Suppressor macrophage treated with lipopolysaccharide for 4 hours (primary cell): ENCODE data around the gene HBS1L.

ENCODE experiments used
- DNase-seq: peaks from one replicate; pipeline ENCODE4 v3.0.0-alpha.2; 2020

Gene HBS1L

DNA sequence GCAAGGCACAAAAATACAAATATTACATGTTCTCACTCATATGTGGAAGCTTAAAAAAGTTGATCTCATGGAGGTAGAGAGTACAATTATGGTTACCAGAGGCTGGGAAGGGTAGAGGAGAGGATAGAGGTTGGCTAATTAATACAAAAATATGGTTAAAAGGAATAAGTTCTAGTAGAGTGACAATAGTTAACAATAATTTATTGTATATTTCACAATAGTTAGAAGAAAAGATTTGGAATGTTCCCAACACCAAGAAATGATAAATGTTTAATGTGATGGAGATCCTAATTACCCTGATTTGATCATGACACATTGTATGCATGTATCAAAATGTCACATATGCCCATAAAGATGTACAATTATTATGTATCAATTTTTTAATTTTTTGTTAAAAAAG is 106.5 kb downstream of the HBS1L start:
- no peak for DNase-seq

DNA sequence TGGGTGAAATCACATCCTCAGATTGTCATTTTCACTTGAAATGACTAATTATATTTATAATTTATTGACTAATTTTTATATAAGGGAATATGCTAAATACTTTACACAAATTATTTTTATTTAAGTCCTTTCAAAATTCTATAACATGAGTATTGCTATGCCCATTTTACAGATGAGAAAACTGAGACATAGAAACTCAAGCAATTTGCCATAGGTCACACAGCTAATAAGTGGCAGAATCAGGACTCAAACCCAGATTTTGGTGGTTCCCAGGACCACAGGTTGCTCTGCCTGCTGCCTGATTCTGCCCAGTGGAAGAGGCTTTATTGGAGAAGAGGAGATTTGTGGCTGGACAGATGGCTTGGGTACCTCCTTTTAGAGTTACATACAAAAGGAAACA is 109.6 kb downstream of the HBS1L start:
- no peak for DNase-seq

DNA sequence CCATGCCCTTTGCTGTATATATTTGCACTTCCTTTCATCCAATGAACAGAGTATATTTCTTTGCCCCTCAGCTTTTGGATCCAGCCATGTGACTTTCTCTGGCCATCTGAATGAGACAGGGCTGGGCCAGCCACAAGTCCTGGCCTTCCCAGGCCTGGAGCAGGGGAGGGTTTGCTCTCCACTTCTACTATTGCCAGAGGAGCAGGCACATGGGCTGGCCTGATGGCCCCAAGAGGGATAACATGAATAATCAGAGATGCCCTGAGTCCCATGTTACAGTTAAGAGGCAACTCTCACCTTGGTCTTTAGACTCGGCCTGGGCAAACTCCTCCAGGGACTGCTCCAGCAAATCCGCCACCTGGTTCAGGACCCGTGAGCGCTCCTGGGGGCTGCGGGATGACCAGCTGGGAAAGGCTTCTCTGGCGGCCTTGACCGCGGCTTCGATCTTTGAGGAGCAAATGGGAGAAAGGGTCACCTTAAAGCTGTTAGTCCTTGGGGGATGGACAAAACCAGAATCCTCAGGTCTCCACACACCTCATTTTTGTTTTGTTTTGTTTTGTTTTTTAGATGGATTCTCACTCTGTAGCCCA is 111.0 kb downstream of the HBS1L start:
- no peak for DNase-seq

DNA sequence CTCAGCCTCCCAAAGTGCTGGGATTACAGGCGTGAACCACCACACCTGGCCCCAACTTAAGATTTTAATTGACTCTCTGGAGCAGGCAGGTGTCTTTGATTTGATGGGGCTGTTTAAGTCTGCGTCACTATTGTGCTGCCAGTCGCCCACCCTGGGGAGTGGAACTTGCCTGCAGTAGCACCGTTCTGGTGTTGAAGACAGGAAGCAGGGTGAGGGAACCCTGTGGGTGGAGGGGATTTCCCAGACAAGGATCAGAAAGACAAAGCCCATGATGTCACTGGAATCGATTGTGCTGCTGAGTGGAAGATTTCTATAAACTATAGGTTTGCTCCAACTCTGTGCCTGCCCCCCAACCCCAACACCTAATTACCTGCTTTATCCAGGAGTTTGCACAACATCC is 115.7 kb downstream of the HBS1L start:
- peak; percentile 40 for DNase-seq

DNA sequence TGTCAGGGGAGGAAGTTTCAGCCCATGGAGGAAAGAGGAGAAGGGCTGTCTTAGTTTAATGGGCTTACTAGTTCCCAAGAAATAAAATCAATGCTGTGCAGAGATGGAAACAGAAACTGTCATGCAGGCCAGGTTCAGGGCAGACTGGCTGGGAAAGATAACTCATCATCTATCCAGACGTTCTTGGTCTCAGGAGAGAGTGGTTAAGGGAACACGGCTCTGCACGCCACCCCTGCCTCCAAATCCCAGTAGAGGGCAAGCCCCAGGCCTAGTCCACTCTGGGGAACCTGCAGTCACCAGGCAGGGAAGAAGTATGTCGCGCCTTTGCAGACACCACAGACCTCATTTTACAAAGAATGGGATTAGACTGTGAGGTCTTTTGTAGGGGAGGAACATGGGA is 117.2 kb downstream of the HBS1L start:
- no peak for DNase-seq

DNA sequence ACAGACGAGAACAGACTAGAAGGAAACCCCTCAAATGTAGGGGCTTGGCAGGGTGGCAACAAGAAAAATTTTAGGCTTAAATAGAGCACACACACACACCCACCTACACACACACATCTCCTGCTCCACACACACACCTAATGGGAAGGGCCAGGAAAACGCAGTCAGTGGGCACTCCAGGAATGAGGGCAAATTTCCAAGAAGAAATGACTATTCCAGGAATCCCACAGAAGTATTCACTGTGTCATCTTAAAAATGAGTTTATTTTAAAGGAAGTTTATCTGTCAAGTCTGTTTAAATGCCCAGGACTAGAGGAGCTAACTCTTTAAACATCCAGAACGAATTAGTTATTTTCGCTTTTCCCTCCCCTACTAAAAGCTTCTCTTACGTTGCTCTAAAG is 117.7 kb downstream of the HBS1L start:
- DNase-seq = no peak

DNA sequence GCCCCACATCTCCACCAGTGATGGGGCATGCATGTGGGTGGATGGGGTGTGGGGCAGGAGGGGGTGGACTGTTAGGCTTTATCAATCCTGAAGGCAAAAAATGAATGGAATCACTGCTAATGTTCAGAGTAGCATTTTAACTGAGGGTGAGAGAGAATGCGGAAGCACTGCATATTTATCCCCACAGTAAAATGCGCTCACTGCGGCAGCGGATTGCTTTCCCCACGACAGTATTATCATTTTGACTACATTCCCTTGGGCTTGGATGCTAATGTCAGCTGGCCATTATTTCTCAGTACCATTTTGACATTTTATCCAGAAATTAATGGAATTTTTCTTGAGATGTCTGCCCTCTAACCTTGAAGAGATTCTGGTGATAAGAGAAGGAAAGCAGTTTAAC is 118.1 kb downstream of the HBS1L start:
- DNase-seq = no peak

DNA sequence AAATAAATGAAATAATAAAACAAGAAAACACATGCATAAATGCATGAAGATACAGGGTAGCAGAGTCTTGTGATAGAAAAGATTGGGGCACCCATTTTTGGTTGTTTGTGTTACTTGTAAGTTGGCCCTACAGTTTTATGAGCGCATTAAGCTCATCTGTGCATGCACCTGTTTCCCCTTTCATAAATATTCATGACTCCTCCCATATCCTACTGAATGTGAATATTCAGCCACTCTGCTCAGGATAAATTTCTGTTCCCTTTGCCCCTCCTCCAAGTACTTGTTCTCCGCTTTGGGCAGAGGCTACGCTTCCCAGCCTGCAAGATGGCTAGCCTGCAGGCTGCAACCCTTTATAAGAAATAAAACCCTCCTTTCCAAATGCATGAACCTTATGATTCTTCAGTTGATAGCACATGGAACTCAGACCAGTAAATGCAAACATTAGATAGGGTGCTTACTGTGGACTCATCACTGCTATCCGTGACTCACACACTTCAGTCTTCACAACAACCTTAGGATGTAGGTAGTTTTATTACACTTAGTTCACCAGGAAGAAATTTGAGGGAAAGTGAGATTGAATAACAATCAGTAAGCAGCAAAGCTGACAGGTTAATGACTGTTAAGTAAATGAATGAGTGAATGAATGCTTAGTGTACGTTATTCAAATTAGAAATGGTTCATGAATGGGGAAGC is 119.7 kb downstream of the HBS1L start:
- no peak for DNase-seq

DNA sequence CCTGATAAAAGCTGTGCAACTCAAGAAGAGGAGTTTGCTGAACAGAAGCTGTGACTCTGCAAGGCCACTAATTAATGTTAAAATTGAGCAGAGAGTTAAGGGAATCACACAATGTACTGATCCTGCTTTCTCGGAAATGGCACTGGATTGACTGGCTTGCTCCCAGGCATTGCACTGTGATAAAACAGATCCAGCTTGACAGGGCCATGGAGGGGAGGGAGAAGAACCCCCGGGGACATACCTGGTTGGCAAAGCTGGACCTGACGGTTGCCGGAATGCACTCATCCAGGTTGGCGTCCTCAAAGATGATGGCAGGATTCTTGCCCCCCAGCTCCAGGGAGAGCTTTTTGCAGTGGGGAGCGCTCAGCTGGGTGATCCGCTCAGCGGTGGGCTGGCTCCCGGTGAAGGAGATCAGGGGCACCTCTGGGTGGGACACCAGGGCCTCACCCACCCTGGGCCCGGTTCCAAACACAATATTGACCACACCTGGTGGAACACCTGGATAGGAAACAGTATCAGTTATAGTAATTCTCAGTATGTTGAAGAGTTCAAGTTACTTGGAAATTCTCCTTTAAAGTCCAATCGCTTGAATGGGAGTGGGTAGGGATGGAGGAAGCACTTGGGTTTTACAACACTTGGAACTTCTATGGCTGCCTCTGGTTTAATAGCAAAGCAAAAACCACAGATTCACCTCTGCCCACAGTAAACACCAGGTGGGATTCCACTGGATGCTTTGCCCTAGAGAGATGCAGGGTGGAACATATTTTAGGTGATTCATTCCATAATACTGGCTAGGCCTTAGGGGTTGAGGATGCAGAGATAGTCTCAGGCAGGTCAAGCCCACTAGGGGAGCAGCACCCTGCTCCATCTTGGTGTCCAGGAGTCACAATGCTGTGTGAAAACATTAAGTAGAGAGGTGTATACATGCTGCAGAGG is 121.8 kb downstream of the HBS1L start:
- DNase-seq = no peak

DNA sequence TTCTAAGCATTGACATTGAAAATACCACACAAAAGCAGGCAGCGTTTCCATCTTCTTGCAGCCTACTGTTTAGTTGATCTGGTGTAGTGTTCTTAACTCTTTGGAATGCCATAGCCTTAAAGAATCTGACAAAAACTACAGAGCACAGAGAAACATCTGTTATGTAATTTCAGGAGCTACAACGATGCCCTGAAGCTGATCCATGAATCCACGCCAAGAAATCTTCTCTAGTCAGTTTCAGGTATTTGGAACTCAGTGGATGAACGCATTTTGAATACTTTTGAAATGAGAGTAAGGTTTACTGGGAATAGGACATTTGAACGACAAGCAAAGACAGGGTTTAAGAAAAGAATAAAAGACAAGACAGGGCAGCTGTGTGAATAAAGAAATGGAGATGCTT is 122.5 kb downstream of the HBS1L start:
- no peak for DNase-seq

DNA sequence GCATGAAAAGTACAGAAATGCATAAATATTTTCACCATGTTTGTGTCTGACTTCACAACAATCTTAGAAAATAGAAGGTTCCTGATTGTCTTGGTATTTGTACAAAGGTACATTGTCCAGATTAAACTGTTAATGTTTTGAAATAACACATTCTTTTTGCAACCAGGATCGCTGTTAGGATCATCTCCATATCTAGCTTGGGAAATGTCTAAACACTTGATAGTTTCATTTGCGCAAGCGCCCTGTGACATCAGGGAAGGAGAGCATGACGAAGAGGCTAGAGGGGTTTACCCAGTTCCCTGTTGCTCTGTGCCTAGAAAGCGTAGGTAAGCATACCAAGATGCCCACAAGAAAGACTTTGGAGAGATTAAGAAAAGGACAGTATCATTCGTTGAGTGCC is 124.2 kb downstream of the HBS1L start:
- DNase-seq = peak; percentile 3

DNA sequence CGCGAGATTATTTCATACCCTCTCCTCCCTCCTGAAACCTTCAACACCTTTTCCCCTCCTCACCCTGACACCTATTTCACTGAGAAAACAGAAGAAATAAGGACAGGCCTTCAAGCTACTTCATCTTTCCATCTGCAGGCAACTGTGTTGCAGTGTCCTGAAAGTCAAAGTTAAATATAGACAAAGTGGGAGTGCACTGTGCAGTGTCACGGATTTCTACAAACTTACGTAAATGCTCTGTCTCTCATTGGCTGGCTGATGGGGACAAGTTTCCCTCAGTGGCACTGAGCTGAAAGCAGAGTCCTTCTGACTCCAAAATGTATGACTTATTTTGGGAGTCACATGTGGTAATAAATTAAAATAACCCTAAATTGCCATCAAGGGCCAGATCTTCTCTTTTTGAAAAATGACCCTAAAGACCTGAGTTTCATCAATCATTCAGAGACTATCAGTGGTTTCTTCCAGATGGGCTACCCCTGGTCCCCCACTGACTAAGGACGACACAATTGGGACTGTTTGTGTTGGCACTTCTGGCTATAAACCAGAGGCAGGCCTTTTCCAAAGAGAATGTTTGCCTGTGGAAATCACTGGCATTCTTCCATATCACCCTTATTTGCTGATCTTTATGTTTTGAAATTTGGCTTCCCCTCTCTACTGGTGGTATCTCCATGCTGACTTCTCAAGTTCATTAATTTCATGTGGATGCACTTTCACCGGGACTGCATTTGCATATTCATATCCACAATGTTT is 126.3 kb downstream of the HBS1L start:
- DNase-seq = no peak

DNA sequence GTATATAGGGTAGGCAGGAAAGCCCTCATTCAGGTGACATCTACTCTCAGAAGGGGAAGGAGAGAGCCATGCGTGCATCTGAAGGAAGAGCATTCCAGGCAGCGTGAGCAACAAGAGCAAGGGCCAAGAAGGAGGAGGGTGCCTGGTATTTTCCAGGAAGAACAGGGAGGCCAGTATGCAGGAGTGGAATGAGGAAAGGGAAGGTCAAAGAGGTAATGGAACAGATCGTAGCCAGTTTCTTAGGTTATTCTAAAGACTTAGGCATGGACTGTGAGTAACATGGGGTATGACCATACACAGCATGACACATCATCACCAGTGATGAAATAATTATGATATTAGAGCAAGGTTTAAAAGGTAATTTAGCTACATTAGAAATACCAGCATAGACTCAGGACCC is 128.8 kb downstream of the HBS1L start:
- no peak for DNase-seq

DNA sequence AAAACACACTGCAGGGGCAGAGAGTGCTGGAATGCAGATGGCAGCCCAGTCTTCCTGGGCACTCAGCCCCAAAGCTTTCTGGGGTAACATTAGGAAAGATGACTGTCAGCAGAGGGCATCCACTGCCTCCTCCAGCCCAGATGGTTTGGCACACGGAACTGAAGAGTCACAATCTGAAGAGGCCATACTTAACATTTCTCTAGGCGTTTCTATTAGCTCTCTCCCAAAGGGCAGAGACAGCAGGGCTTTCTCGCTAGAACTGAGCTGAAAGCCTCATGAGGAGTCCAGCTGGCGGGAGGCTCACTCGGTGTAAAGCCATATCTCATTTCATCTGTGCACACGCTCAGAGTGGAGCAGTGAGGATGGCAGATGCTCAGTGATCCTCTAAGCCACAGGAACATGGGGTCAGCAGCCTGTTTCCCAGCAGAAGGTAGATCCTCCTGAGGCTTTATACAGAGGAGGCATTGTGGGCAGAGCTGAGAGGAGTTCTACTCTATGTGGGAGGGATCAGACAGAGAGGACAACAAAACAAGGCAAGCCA is 132.8 kb downstream of the HBS1L start:
- no peak for DNase-seq

DNA sequence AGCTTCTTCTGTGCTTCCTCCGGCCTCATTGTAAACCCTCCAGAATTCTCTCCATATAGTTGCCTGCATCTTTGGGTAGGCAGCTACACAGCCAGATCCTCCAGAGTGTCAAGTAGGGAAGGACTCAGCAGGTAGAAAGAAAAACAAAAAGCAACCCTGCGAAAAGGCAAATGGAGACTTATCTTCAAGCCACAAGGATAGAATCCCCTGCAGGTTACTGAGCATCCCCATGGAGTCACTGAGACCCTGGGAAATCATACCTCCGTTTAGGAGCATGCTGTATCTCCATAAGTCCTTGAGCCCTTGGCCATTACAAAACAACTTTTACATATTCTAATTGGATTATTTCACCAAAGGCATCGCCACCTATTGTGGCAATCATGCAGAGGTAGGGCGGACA is 133.3 kb downstream of the HBS1L start:
- DNase-seq = no peak

DNA sequence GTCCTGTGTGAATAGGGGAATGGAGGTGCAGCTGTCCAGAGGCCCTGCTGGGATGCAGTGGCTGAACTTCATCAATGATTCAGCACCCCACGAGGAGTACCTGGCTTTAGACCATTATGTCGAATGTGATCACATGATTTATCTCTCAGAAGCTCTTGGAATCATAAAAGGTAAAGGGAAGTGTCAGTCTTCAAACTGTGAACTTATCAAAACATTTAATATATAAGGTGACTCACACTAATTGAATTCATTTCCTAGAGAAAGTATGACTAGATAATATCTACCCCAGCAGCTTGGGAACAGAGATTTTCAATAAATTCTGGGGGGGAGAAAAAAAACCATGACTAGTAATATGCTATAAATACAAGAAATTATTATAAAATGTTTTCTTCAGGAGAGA is 134.2 kb downstream of the HBS1L start:
- DNase-seq = no peak

DNA sequence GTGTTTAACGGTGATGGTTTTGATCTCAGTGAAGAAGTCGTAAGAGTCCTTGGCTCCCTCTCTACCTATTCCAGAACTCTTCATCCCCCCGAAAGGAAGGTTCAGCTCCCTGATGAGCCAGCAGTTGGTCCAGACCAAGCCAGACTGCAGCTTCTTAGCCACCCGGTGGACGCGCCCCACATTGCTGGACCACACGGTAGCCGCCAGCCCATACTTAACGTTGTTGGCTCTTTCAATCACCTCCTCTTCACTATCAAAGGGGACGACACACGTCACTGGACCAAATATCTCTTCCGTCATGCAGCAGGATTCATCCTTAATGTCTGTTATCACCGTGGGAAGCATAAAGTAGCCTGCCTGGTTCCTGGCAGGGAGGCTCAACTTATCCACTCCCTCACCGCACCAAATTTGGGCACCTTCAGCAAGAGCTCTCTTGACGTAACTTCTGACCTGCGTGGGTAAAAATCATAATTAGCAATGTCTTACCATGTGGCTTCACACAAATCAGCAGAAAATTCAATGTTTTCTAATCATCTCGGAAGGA is 136.1 kb downstream of the HBS1L start:
- no peak for DNase-seq

DNA sequence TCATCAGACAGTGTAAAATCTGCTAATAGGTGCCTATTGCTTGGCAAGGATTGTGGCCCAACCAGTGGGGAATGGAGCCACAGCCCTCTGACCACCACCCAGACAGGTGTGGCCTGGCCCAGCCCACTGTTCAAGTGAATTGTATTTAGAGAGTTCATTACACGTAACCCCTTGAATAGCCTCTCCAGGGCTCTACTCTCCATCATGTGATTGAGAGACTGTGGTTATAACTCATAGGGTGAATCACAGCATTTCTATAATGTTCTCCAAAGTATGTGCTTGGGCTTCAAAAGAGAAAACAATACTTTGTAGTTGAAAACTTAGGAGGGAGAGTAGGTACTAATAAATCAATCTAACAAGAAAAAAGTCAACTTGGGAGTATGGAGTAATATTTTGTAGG is 143.1 kb downstream of the HBS1L start:
- no peak for DNase-seq

DNA sequence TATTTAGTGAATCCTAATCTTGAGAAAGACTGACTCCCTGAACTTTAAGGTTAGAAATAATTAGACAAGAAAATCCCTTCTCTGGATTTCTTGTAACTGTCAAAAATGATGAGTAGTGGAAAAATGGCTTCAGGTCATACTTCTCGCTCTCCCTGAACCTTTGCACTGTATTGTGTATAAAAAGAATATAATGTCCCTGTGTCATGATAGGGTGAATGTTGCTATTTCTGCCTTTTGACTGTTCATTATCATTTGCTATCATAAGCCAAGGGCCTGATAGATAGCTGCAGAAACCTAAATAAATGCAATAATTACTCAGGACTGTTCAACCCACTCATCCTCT is 144.1 kb downstream of the HBS1L start:
- no peak for DNase-seq
